ENCODE results near the gene KRTAP5-2.

DNA sequence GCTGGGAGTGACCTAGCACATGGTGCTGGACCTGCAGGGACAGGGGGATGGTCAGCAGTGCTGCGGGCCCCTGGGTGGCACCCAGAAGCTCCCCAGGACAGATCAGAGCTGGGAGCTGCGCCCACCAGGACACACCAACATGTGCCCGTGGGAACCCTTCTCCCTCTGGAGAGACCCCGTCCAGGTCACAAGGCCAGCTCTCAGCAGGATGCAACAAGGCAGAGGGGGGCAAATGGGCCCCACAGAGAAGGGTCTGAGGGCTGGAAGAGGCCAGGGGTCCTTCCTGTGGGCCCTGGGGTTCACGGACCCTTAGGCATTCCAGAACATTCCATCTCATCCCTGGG, 32.2 kb downstream of the KRTAP5-2 start:
- no peak for TF ChIP-seq POLR2A (IDR thresholded peaks at IDR 0.05; ENCODE audit: low read depth, low read length)
- TF ChIP-seq MXI1 (IDR thresholded peaks at IDR 0.05; ENCODE audit: borderline replicate concordance, low read depth, low read length): no peak
